GM12878 (cell line): ENCODE data around the gene ING5. TPM values are rescaled to one million over a fixed set of nuclear protein-coding genes. Genes with fewer than 3 reads are reported as not detected.

ENCODE experiments used
- ATAC-seq: fragments of 200-7000 bp; cut with Tn5 transposase; 3 replicates; pipeline ENCODE4 v1.9.1; 2020; ENCODE audit warnings: mild to moderate bottlenecking, moderate library complexity
- BruUV-seq: library from RNA; stranded (reverse); fragments of 400-500 nt; replicated peaks from 2 replicates; lab custom pipeline; 2021; lab: Mats Ljungman, UMichigan
- CTCF ChIA-PET: fragments of 300-600 bp; sonication (Branson Sonifier 250); formaldehyde crosslinking; extraction: SDS; loops from one replicate; lab custom pipeline; 2021; ENCODE audit warnings: inconsistent platforms; lab: Yijun Ruan, JAX
- POLR2A ChIA-PET: fragments of 350-600 bp; formaldehyde crosslinking; extraction: SDS; loops from one replicate; lab custom pipeline; 2021; ENCODE audit warnings: inconsistent platforms; lab: Charles Lee
- RAD21 ChIA-PET: fragments of 300-600 bp; sonication (Branson Sonifier 250); formaldehyde crosslinking; loops from one replicate; lab custom pipeline; 2023; ENCODE audit warnings: antibody characterized with exemption; ENCODE audit not compliant: unreplicated experiment; lab: Charles Lee
- SMC1A ChIA-PET: fragments of 300-600 bp; sonication (Branson Sonifier 250); formaldehyde crosslinking; loops from one replicate; lab custom pipeline; 2023; ENCODE audit not compliant: unreplicated experiment, uncharacterized antibody; lab: Charles Lee
- DNase-seq: peaks from one replicate; pipeline ENCODE4 v3.0.0-alpha.2; 2011; ENCODE audit warnings: low read depth, low spot score
- FAIRE-seq: peaks from 3 replicates; lab custom pipeline; 2011; peaks lifted over from hg19 to GRCh38; lab: Jason Lieb, UNC
- H2AFZ ChIP-seq: 2 replicates; pipeline ENCODE4 v1.6.0; 2011; ENCODE audit warnings: low read depth, low read length, control low read depth; ENCODE audit not compliant: control insufficient read depth
- H3K27ac ChIP-seq: 2 replicates; pipeline ENCODE4 v1.5.1; 2011; ENCODE audit warnings: control low read depth; ENCODE audit not compliant: control insufficient read depth, insufficient read depth
- H3K27me3 ChIP-seq, 2 experiments: replicated peaks in 1 of 2; 2 replicates each; pipeline versions ENCODE4 v1.6.0 to v1.6.1; 2011; ENCODE audit warnings: low read length in 1 of 2; ENCODE audit not compliant: control insufficient read depth in 2 of 2, insufficient read depth in 2 of 2
- H3K36me3 ChIP-seq, 2 experiments: 2 replicates each; pipeline ENCODE4 v1.5.1; 2011; ENCODE audit warnings: low read length in 1 of 2; ENCODE audit not compliant: control insufficient read depth in 2 of 2, insufficient read depth in 2 of 2
- H3K4me1 ChIP-seq: 2 replicates; pipeline ENCODE4 v1.6.1; 2011; ENCODE audit warnings: mild to moderate bottlenecking, low read length, moderate library complexity, mixed read lengths; ENCODE audit not compliant: control insufficient read depth, insufficient read depth
- H3K4me2 ChIP-seq: 2 replicates; pipeline ENCODE4 v1.6.0; 2011; ENCODE audit warnings: control low read depth; ENCODE audit not compliant: control insufficient read depth, insufficient read depth
- H3K4me3 ChIP-seq: fragments of 200-600 bp; sonication (generic); 2 replicates; pipeline ENCODE4 v1.5.1; 2016
- H3K79me2 ChIP-seq: 2 replicates; pipeline ENCODE4 v1.6.0; 2011; ENCODE audit warnings: low read length; ENCODE audit not compliant: control insufficient read depth, insufficient read depth
- H3K9ac ChIP-seq: 2 replicates; pipeline ENCODE4 v1.8.0; 2011; ENCODE audit warnings: low read length, control low read depth, mixed read lengths; ENCODE audit not compliant: control insufficient read depth, insufficient read depth
- H3K9me3 ChIP-seq: replicated peaks from 3 replicates; pipeline ENCODE4 v1.5.1; 2011; ENCODE audit warnings: mild to moderate bottlenecking, low read length; ENCODE audit not compliant: control insufficient read depth, insufficient read depth
- H4K20me1 ChIP-seq: 2 replicates; pipeline ENCODE4 v1.6.0; 2011; ENCODE audit not compliant: control insufficient read depth, insufficient read depth
- IKZF1 ChIP-seq: fragments of 450-650 bp; conservative IDR thresholded peaks from 2 replicates; pipeline ENCODE4 v1.6.1; 2017; ENCODE audit warnings: antibody characterized with exemption, mild to moderate bottlenecking
- IKZF2 ChIP-seq, 2 experiments: fragments of 450-650 bp; IDR thresholded peaks; 2 replicates each; pipeline ENCODE4 v1.6.1; 2017; ENCODE audit warnings: mild to moderate bottlenecking in 2 of 2, moderate library complexity in 2 of 2
- KAT2A ChIP-seq: conservative IDR thresholded peaks from 2 replicates; pipeline ENCODE4 v1.6.1; 2011; ENCODE audit warnings: low read depth, low read length; ENCODE audit not compliant: control insufficient read depth
- MEF2B ChIP-seq: fragments of 450-650 bp; IDR thresholded peaks from 2 replicates; pipeline ENCODE4 v1.6.1; 2018; ENCODE audit warnings: mild to moderate bottlenecking, moderate library complexity; ENCODE audit not compliant: partially characterized antibody, poor library complexity, severe bottlenecking
- POLR2A ChIP-seq: IDR thresholded peaks from 2 replicates; pipeline ENCODE4 v1.6.1; 2011; ENCODE audit warnings: low read depth, mild to moderate bottlenecking, low read length
- RB1 ChIP-seq: fragments of 450-650 bp; formaldehyde crosslinking; IDR thresholded peaks from 2 replicates; pipeline ENCODE4 v1.6.1; 2017; ENCODE audit warnings: mild to moderate bottlenecking, borderline replicate concordance
- RUNX3 ChIP-seq: IDR thresholded peaks from 2 replicates; pipeline ENCODE4 v1.6.1; 2012; ENCODE audit warnings: low read length, inconsistent platforms
- SPI1 ChIP-seq: IDR thresholded peaks from 2 replicates; pipeline ENCODE4 v1.6.1; 2011; ENCODE audit warnings: low read depth, mild to moderate bottlenecking, low read length, moderate library complexity, borderline replicate concordance; ENCODE audit not compliant: insufficient read depth
- STAT3 ChIP-seq: IDR thresholded peaks from 2 replicates; pipeline ENCODE4 v1.6.1; 2011; ENCODE audit warnings: low read depth, low read length, improper control_type of control experiment
- SUZ12 ChIP-seq: fragments of 200-600 bp; sonication (generic); IDR thresholded peaks from one replicate; pipeline ENCODE4 v1.6.1; 2018; ENCODE audit warnings: antibody characterized with exemption, mild to moderate bottlenecking; ENCODE audit not compliant: unreplicated experiment
- WGBS: methylation state at CpG from one replicate; pipeline ENCODE4 v1.1.6; 2016; ENCODE audit warnings: low lambda C conversion rate; ENCODE audit not compliant: insufficient replicate concordance, insufficient coverage; ENCODE audit errors: missing lambda C conversion rate; 5-methylcytosine and 5-hydroxymethylcytosine counted together
- in situ Hi-C: fragments of 300-500 bp; cut with MboI; formaldehyde crosslinking; loops from 9 replicates; pipeline ENCODE4 v1.14.3; 2018; ENCODE audit warnings: mixed read lengths
- intact Hi-C: fragments of 100-400 bp; cut with micrococcal nuclease; formaldehyde crosslinking; loops from one replicate; pipeline ENCODE4 v1.14.2; 2022; ENCODE audit not compliant: unreplicated experiment
- polyA plus RNA-seq, 11 experiments: library from polyadenylated mRNA; depleted of rRNA in 4 of 11; unstranded in 6 of 11; stranded (reverse) in 5 of 11; fragments of >200 nt; fragmentation: Nextera tagmentation in 4 of 11; fragmentation: Illumina TruSeq in 1 of 11; extraction: Ambion mirVana in 4 of 11; extraction: Trizol in 1 of 11; gene quantifications; 1 replicate in 1 of 11; 2 replicates in 10 of 11; pipeline versions ENCODE4 v1.2.1 to v1.2.3, GENCODE V29; 2011 to 2016; ENCODE audit warnings: inconsistent platforms in 2 of 11, missing spikeins in 2 of 11, low read depth in 1 of 11
- total RNA-seq, 4 experiments: library from RNA; depleted of rRNA in 3 of 4; stranded (reverse); fragments of >200 nt in 3 of 4; fragmentation: Illumina TruSeq in 1 of 4; extraction: Trizol in 1 of 4; gene quantifications; 2 replicates each; pipeline versions ENCODE4 v1.2.1 to v1.2.3, GENCODE V29; 2013 to 2021
- TF ChIP-seq, protein P1 (sequence below): fragments of 450-650 bp; IDR thresholded peaks from 2 replicates; pipeline ENCODE4 v1.6.1; 2017; ENCODE audit warnings: low read depth, mild to moderate bottlenecking, moderate library complexity
- TF ChIP-seq, protein P2 (sequence below): IDR thresholded peaks from 2 replicates; pipeline ENCODE4 v1.6.1; 2011; ENCODE audit warnings: borderline replicate concordance, low read depth, mild to moderate bottlenecking, moderate library complexity, low read length; ENCODE audit not compliant: insufficient read depth, poor library complexity, severe bottlenecking
- TF ChIP-seq, protein P3 (sequence below): IDR thresholded peaks from 2 replicates; pipeline ENCODE4 v1.6.1; 2011; ENCODE audit warnings: mild to moderate bottlenecking, low read depth, low read length, moderate library complexity; ENCODE audit not compliant: insufficient replicate concordance

Gene ING5
- total and polyA plus RNA-seq, 10 of the 15 experiments (the other 5 are each of a cell fraction or from before 2014, with no cell fraction given): 10.0 to 46.1 (median 27.2) TPM

DNA sequence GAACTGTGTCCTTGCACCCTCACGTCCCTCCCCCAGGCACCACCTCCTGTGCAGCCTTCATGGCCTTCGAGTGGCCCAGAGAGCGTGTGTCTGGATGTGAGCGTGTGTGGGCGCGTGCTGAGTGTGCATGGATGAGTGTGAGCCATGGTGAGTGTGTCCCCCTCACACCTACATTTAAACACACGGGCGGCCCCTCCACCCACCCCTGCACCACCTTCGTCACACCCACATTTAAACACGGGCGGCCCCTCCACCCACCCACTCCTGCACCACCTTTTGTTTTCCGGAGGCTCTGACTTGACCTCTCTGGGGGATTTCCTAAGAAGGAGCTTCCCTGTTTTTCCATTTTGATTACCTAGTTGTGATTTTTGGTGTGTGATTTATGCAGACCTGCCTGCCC is 33.0 kb upstream of the ING5 start:
- ChIA-PET RAD21 (no interaction called here), POLR2A (no interaction called here), CTCF (no interaction called here), SMC1A (no interaction called here)
- H3K4me3 ChIP-seq: no peak overlapping the region
- H2AFZ ChIP-seq: no peak overlapping the region
- no peak overlapping the region for H3K4me2 ChIP-seq
- no peaks in the 10 kb centered on the region for H3K27me3 ChIP-seq
- no peak for ATAC-seq
- 100% methylated on average over 3 of the region's 12 CpGs for WGBS
- in situ Hi-C loops (no loop called here), intact Hi-C loops (no loop called here)
- no peak overlapping the region for H3K9ac ChIP-seq
- H4K20me1 ChIP-seq: no peaks in the 10 kb centered on the region
- no peak for FAIRE-seq
- H3K79me2 ChIP-seq: no peaks in the 10 kb centered on the region
- no peaks in the 10 kb centered on the region for H3K4me1 ChIP-seq
- TF ChIP-seq STAT3 (no peak), MEF2B (no peak), POLR2A (no peak), RB1 (no peak), RUNX3 (no peak), KAT2A (no peak), IKZF1 (no peak), SUZ12 (no peak), SPI1 (no peak), IKZF2 (IDR thresholded peaks at IDR 0.05) (no peak)
- TF ChIP-seq, protein P1, sequence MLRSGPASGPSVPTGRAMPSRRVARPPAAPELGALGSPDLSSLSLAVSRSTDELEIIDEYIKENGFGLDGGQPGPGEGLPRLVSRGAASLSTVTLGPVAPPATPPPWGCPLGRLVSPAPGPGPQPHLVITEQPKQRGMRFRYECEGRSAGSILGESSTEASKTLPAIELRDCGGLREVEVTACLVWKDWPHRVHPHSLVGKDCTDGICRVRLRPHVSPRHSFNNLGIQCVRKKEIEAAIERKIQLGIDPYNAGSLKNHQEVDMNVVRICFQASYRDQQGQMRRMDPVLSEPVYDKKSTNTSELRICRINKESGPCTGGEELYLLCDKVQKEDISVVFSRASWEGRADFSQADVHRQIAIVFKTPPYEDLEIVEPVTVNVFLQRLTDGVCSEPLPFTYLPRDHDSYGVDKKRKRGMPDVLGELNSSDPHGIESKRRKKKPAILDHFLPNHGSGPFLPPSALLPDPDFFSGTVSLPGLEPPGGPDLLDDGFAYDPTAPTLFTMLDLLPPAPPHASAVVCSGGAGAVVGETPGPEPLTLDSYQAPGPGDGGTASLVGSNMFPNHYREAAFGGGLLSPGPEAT: no peak
- TF ChIP-seq, protein P2, sequence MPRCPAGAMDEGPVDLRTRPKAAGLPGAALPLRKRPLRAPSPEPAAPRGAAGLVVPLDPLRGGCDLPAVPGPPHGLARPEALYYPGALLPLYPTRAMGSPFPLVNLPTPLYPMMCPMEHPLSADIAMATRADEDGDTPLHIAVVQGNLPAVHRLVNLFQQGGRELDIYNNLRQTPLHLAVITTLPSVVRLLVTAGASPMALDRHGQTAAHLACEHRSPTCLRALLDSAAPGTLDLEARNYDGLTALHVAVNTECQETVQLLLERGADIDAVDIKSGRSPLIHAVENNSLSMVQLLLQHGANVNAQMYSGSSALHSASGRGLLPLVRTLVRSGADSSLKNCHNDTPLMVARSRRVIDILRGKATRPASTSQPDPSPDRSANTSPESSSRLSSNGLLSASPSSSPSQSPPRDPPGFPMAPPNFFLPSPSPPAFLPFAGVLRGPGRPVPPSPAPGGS: peak; percentile 82
- TF ChIP-seq, protein P3, sequence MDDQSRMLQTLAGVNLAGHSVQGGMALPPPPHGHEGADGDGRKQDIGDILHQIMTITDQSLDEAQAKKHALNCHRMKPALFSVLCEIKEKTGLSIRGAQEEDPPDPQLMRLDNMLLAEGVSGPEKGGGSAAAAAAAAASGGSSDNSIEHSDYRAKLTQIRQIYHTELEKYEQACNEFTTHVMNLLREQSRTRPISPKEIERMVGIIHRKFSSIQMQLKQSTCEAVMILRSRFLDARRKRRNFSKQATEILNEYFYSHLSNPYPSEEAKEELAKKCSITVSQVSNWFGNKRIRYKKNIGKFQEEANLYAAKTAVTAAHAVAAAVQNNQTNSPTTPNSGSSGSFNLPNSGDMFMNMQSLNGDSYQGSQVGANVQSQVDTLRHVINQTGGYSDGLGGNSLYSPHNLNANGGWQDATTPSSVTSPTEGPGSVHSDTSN: peak; percentile 40
- no peaks in the 10 kb centered on the region for H3K9me3 ChIP-seq
- no TSS peak for BruUV-seq
- H3K27ac ChIP-seq: no peak overlapping the region
- peaks cover 0 to 7% of the 10 kb centered on the region in 2 experiments; a peak in 3 of 4 replicates for H3K36me3 ChIP-seq
- DNase-seq: no peak
